Left ventricle myocardium inferior (tissue), 1 donor: ENCODE data around the gene SDHAF3. TPM values are rescaled to one million over a fixed set of nuclear protein-coding genes. Genes with fewer than 3 reads are reported as not detected.
"Not testable (repeated sequence)": the region's sequence is repeated elsewhere in the genome, so short reads cannot be mapped to it uniquely, and the experiment has no call there.

ENCODE experiments used
- DNase-seq: peaks from one replicate; pipeline ENCODE4 v3.0.0-alpha.2; 2020
- H3K27ac ChIP-seq: fragments of 200-600 bp; replicated peaks from 2 replicates; pipeline ENCODE4 v1.8.0; 2021
- H3K27me3 ChIP-seq: fragments of 200-600 bp; 2 replicates; pipeline ENCODE4 v1.8.0; 2021; ENCODE audit warnings: low read depth
- H3K36me3 ChIP-seq: fragments of 200-600 bp; 2 replicates; pipeline ENCODE4 v1.8.0; 2021
- H3K4me1 ChIP-seq: fragments of 200-600 bp; 2 replicates; pipeline ENCODE4 v1.8.0; 2021
- H3K4me3 ChIP-seq: fragments of 200-600 bp; 2 replicates; pipeline ENCODE4 v1.8.0; 2021; ENCODE audit warnings: mild to moderate bottlenecking, moderate library complexity
- H3K9me3 ChIP-seq: fragments of 200-600 bp; replicated peaks from 2 replicates; pipeline ENCODE4 v1.8.0; 2021
- intact Hi-C: fragments of 100-400 bp; cut with micrococcal nuclease; formaldehyde crosslinking; loops from one replicate; pipeline ENCODE4 v1.11.0; 2022
- total RNA-seq: library from RNA; stranded (reverse); fragmentation: NEBNext Ultra II Directional; extraction: Animal tissue kit (Norgen Biotek cat#: 25700); gene quantifications from one replicate; pipeline ENCODE4 v1.2.1, GENCODE V29; 2021
- TF ChIP-seq, protein P1 (sequence below): fragments of 200-600 bp; IDR thresholded peaks from 2 replicates; pipeline ENCODE4 v1.8.0; 2021; ENCODE audit warnings: antibody characterized with exemption, mild to moderate bottlenecking, borderline replicate concordance
- donor health status: DM: no; HTN: yes; CAD: no; lungs with severe emphysema.

Gene SDHAF3
- total RNA-seq, 1 donor from 2014 or later = 20.5 TPM

DNA sequence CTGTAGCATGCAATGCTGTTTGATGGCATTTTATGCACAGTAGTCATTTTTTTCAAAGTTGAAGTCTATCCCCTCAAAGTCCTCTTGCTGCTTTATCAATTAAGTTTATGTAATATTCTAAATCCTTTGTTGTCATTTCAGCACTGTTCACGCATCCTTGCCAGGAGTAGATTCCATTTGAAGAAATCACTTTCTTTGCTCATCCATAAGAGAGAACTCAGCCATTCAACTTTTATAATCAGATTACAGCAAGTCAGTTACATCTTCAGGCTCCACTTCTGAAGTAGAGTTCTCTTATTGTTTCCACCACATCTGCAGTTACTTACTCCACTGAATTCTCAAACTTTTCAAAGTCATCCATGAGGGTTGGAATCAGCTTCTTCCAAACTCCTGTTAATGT is 32.3 kb downstream of the SDHAF3 start:
- no peaks in the 10 kb centered on the region for H3K36me3 ChIP-seq
- H3K4me3 ChIP-seq = no peak overlapping the region
- intact Hi-C loops = no loop called here
- no peaks in the 10 kb centered on the region for H3K4me1 ChIP-seq
- no peak for DNase-seq
- no peak overlapping the region for H3K27ac ChIP-seq
- TF ChIP-seq, protein P1, sequence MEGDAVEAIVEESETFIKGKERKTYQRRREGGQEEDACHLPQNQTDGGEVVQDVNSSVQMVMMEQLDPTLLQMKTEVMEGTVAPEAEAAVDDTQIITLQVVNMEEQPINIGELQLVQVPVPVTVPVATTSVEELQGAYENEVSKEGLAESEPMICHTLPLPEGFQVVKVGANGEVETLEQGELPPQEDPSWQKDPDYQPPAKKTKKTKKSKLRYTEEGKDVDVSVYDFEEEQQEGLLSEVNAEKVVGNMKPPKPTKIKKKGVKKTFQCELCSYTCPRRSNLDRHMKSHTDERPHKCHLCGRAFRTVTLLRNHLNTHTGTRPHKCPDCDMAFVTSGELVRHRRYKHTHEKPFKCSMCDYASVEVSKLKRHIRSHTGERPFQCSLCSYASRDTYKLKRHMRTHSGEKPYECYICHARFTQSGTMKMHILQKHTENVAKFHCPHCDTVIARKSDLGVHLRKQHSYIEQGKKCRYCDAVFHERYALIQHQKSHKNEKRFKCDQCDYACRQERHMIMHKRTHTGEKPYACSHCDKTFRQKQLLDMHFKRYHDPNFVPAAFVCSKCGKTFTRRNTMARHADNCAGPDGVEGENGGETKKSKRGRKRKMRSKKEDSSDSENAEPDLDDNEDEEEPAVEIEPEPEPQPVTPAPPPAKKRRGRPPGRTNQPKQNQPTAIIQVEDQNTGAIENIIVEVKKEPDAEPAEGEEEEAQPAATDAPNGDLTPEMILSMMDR = no peak
- no peaks in the 10 kb centered on the region for H3K9me3 ChIP-seq
- H3K27me3 ChIP-seq = no peaks in the 10 kb centered on the region

DNA sequence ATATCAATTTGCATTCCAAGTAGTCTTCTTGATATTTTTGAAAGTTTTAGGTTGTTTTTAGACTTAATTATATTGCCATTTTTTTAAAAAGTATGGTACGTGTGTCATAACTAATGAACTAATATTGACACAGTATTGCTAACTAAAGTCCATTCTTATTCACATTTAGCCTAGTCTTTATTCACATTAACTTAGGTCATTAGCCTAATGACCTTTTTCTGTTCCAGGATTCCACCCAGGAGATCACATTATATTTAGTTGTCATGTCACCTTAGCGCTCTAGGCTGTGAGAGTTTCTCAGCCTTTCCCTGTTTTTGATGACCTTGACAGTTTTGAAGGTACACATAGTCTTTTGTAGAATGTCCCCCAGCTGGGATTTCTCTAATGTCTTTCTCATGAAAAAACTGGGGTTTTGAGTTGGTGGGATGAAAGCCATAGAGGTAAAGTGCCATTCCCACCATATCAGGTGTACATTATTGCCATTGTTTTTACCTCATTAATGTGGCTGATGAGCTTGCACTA is 38.5 kb downstream of the SDHAF3 start:
- no peaks in the 10 kb centered on the region for H3K4me1 ChIP-seq
- peaks cover 14% of the 10 kb centered on the region for H3K9me3 ChIP-seq
- TF ChIP-seq, protein P1 = no peak
- H3K36me3 ChIP-seq = peaks cover 11% of the 10 kb centered on the region
- no peak overlapping the region for H3K27ac ChIP-seq
- no peak for DNase-seq
- intact Hi-C loops = no loop called here
- no peaks in the 10 kb centered on the region for H3K27me3 ChIP-seq
- no peak overlapping the region for H3K4me3 ChIP-seq

DNA sequence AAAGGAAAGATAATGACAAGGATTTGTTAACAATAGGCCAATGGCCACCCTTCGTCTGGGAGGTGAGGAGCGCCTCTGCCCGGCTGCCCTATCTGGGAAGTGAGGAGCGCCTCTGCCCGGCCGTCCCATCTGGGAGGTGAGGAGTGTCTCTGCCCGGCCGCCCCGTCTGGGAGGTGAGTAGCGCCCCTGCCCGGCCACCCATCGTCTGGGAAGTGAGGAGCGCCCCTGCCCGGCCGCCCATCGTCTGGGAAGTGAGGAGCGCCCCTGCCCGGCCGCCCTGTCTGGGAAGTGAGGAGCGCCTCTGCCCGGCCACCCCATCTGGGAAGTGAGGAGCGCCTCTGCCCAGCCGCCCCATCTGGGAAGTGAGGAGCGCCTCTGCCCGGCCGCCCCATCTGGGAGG is 42.5 kb downstream of the SDHAF3 start:
- H3K27ac ChIP-seq, H3K4me3 ChIP-seq, H3K27me3 ChIP-seq, intact Hi-C loops, DNase-seq, H3K4me1 ChIP-seq: not testable (repeated sequence)
- Histone ChIP-seq H3K9me3 (peaks cover 18% of the 10 kb centered on the region), H3K36me3 (peaks cover 15% of the 10 kb centered on the region)

DNA sequence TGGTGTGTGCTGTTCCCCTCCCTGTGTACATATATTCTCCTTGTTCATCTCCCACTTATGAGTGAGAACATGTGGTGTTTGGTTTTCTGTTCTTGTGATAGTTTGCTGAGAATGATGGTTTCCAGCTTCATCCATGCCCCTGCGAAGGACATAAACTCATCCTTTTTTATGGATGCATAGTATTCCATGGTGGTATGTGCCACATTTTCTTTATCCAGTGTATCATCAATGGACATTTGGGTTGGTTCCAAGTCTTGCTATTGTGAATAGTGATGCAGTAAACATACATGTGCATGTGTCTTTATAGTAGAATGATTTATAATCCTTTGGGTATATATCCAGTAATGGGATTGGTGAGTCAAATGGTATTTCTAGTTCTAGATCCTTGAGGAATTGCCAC is 44.1 kb downstream of the SDHAF3 start:
- H3K4me1 ChIP-seq, DNase-seq, H3K27me3 ChIP-seq, intact Hi-C loops, H3K27ac ChIP-seq, H3K4me3 ChIP-seq: not testable (repeated sequence)
- Histone ChIP-seq H3K36me3 (peaks cover 15% of the 10 kb centered on the region), H3K9me3 (peaks cover 18% of the 10 kb centered on the region)

DNA sequence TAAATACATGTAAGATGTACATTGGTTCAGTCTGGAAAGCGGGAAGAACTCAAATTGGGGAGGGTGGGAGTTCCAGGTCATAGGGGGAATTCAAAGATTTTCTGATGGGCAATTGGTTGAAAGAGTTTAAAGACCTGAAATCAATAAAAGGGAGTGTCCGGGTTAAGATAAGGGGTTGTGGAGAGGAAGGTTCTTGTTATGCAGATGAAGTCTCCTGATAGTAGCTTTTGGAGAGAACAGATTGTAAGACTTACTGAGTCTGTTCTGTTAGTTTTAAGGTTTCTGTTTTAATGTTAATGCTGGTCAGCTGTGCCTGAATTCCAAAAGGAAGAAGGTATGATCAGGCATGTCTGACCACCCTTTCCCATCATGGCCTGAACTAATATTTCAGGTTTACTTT is 48.8 kb downstream of the SDHAF3 start:
- Histone ChIP-seq H3K4me3 (no peak overlapping the region), H3K27me3 (no peaks in the 10 kb centered on the region), H3K27ac (no peak overlapping the region), H3K36me3 (peaks cover under 1% of the 10 kb centered on the region), H3K4me1 (no peaks in the 10 kb centered on the region), H3K9me3 (peaks cover 9% of the 10 kb centered on the region)
- intact Hi-C loops = no loop called here
- TF ChIP-seq, protein P1 = no peak
- DNase-seq = no peak

DNA sequence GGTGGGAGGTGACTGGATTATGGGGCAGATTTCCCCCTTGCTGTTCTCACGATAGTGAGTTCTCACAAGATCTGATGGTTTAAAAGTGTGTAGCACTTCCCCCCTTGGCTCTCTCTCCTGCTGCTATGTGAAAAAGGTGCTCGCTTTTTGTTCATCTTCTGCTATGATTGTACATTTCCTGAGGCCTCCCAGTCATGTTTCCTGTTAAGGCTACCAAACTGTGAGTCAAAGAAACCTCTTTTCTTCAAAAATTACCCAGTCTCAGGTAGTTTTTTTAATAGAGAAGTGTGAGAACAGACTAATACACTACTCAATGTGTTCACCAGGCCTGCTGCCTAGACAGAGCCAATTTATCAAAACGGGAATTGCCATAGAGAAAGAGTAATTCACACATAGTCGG is 49.7 kb downstream of the SDHAF3 start:
- no peak overlapping the region for H3K4me3 ChIP-seq
- H3K9me3 ChIP-seq = peaks cover 6% of the 10 kb centered on the region
- no peak for DNase-seq
- H3K36me3 ChIP-seq = no peaks in the 10 kb centered on the region
- TF ChIP-seq, protein P1 = no peak
- no peaks in the 10 kb centered on the region for H3K27me3 ChIP-seq
- no peaks in the 10 kb centered on the region for H3K4me1 ChIP-seq
- intact Hi-C loops = no loop called here
- H3K27ac ChIP-seq = no peak overlapping the region

DNA sequence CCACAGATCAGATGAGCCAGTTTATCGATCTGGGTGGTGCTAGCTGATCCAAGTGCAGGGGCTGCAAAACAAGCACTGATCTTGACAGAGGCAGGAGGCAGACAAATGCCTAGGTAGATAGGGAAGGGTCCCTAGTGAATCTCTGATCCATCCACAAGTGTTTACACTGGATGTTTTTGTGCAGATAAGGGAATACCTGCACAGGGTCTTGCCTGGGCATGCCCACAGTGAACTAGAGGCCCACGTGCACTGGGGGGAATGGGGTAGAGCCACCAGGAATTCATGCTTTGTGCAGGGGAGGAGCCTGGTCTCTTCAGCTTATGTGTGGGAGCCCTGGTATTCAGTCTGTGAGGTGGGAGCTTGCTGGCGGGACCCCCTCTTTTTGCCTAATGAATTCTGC is 50.3 kb downstream of the SDHAF3 start:
- intact Hi-C loops = no loop called here
- no peaks in the 10 kb centered on the region for H3K27me3 ChIP-seq
- peaks cover 6% of the 10 kb centered on the region for H3K9me3 ChIP-seq
- no peaks in the 10 kb centered on the region for H3K4me1 ChIP-seq
- no peaks in the 10 kb centered on the region for H3K36me3 ChIP-seq
- TF ChIP-seq, protein P1 = no peak
- no peak for DNase-seq
- H3K27ac ChIP-seq = no peak overlapping the region
- H3K4me3 ChIP-seq = no peak overlapping the region
